Kidney epithelial cell (primary cell): Measurements from ENCODE around the gene IPO7. TPM values are rescaled to one million over a fixed set of nuclear protein-coding genes. Genes with fewer than 3 reads are reported as not detected.
A peak's percentile ranks its signal among the peaks of the same experiment; 100 is the strongest.
"Not testable (repeated sequence)": the region's sequence is repeated elsewhere in the genome, so short reads cannot be mapped to it uniquely, and the experiment has no call there.

Experiments
- DNase-seq: peaks from one replicate; pipeline ENCODE4 v3.0.0-alpha.2; 2010; ENCODE audit warnings: low read depth
- H3K27me3 ChIP-seq: 2 replicates; pipeline ENCODE4 v1.6.0; 2011; ENCODE audit warnings: low read length; ENCODE audit not compliant: control insufficient read depth, insufficient read depth
- H3K36me3 ChIP-seq: 2 replicates; pipeline ENCODE4 v1.5.1; 2011; ENCODE audit warnings: low read length; ENCODE audit not compliant: control insufficient read depth, insufficient read depth
- H3K4me3 ChIP-seq: 2 replicates; pipeline ENCODE4 v1.5.1; 2011; ENCODE audit warnings: low read depth, mild to moderate bottlenecking, control low read depth, low read length
- CTCF ChIP-seq: IDR thresholded peaks from 2 replicates; pipeline ENCODE4 v1.5.1; 2011; ENCODE audit warnings: mild to moderate bottlenecking, moderate library complexity, low read length, control low read depth, inconsistent platforms; ENCODE audit not compliant: insufficient read depth, poor library complexity, severe bottlenecking
- total RNA-seq: library from RNA; depleted of rRNA; stranded (reverse); fragments of >200 nt; gene quantifications from 2 replicates; pipeline ENCODE4 v1.2.3, GENCODE V29; 2015

Gene IPO7
- total RNA-seq: 95.1 and 109 TPM in 2 replicates

- peak within 1 kb of the TSS; percentile 100 for H3K4me3 ChIP-seq
- TF ChIP-seq CTCF: peak; percentile 50
- H3K36me3 ChIP-seq: no peaks in the 10 kb centered on the region
- peak; percentile 63 for DNase-seq
- no peaks in the 10 kb centered on the region for H3K27me3 ChIP-seq
Observed at GRCh38 chr11:9384535-9385326, at the start of gene IPO7. IPO7 (plus strand) TSS chr11:9384652; CDS start chr11:9384764, 112 bp downstream.

- Histone ChIP-seq H3K36me3 (no peaks in the 10 kb centered on the region), H3K27me3 (no peaks in the 10 kb centered on the region), H3K4me3 (no peak overlapping the region)
- no peak for TF ChIP-seq CTCF
- DNase-seq: no peak
Observed at GRCh38 chr11:9341638-9342178, 42.7 kb upstream of the IPO7 start.

GRCh38 chr11:9344061-9344680 lies 40.3 kb upstream of the IPO7 start:
- Histone ChIP-seq H3K27me3 (no peaks in the 10 kb centered on the region), H3K36me3 (no peaks in the 10 kb centered on the region), H3K4me3 (no peak overlapping the region)
- no peak for DNase-seq
- TF ChIP-seq CTCF: no peak

GRCh38 chr11:9347100-9347499 lies 37.4 kb upstream of the IPO7 start:
- no peak for DNase-seq
- Histone ChIP-seq H3K36me3 (no peaks in the 10 kb centered on the region), H3K4me3 (no peak overlapping the region), H3K27me3 (no peaks in the 10 kb centered on the region)
- no peak for TF ChIP-seq CTCF

- DNase-seq, H3K27me3 ChIP-seq, H3K36me3 ChIP-seq, H3K4me3 ChIP-seq: not testable (repeated sequence)
Observed at GRCh38 chr11:9347779-9348178, 36.7 kb upstream of the IPO7 start.

- no peaks in the 10 kb centered on the region for H3K36me3 ChIP-seq
- no peak for DNase-seq
- no peak overlapping the region for H3K4me3 ChIP-seq
- no peaks in the 10 kb centered on the region for H3K27me3 ChIP-seq
- TF ChIP-seq CTCF: no peak
Observed at GRCh38 chr11:9351321-9351881, 33.1 kb upstream of the IPO7 start.
